ENCODE results near the gene MYO5B.
A peak's percentile ranks its signal among the peaks of the same experiment; 100 is the strongest.

Gene MYO5B

DNA sequence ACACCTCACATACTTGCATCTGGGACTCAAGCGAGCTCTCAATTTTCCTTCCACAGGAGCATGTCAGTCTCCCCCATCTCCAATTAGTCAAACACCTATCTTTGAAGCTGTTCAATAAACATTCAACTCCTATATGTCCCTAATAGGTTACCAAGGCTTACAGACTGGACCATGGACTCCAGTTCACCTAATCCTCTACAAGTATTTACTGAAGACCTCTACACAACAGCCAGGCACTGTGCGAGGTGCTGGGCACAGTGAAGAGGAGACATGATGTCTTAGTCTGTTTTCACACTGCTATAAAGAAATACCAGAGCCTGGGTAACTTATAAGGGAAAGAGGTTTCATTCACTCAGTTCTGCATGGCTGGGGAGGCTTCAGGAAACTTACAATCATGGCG is 129.9 kb downstream of the MYO5B start:
- no peak for DNase-seq

DNA sequence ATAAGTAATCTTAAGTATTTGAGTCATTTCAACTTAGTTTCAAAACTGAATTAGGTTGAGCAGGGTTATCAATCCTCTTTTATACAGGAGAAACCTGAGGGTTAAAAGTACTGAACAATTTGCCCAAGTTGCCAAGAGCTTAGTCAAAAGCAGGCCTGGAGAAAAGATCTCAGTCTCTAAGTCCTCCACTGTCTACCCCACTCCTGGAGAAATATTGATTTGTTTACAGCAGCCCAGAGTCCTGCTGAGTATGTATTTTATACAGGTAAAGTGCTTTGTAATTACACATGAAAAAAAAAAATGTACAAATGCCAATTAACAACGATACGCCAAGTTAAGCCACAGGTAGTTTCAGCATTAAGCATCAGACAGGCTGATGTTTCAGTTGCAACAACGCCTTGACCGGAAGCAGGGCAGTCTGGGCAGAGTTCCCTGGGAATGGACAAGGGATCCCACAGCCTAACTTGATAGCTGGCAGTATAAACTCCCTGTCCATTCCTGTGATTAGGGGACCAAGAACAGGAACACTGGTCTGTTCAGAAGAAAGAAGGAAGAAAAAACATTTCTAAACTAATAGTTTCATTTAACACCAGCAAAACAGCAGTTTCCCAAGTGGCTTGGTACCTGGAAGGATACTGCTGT is 132.9 kb downstream of the MYO5B start:
- no peak for DNase-seq

DNA sequence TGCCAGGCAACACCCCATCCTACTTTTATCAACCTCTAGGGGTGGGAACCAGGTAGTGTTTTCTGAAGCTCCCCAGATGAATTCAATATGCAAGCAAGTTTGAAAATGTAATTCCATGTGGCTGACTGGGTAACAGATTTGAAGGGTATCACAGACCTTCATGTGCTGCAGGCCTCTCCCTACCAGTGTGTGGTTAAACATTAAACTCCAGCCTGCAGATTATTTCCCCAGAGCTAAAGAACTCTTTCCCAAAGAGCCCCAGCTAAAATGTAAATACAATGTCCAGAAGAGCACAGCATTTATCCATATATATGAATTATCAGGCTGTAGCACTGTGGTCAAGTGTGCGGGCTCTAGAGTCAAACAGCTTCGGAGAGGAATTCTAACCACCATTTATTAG is 134.1 kb downstream of the MYO5B start:
- no peak for DNase-seq

DNA sequence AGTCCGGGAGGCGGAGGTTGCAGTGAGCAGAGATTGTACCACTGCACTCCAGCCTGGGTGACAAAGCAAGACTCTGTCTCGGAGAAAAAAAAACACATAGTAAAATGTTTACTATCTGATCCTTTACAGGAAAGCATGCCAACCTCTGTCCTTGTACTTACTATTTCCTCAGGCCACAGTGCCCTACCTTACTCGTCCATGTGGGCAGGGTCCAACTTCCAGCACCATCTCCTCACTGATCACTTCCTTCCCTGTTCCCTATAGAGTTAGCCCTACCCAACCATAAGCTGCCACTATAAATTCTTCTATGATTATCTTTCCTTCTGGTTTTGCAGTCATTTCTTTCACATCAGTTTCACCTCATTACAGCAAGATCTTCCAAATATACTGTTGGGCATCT is 136.2 kb downstream of the MYO5B start:
- DNase-seq: no peak

DNA sequence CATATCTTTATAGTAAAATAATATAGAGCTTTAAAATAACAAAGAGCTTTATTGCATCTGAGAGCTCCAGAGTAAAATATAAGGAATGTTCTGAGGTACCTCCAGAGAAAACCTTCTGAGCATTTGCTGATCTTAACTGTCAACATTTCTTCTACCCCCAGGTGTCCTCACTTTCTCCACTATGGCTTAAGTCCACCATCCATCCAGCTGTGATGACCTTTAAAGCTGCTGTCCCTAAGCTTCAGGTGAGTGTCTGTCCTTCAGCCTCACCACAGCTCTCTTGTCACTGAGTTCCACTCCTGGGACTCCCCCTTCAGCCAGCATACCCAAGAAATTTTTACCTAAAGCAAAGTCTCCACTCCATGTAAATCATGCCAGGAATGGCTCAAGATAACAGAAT is 137.9 kb downstream of the MYO5B start:
- DNase-seq: no peak

DNA sequence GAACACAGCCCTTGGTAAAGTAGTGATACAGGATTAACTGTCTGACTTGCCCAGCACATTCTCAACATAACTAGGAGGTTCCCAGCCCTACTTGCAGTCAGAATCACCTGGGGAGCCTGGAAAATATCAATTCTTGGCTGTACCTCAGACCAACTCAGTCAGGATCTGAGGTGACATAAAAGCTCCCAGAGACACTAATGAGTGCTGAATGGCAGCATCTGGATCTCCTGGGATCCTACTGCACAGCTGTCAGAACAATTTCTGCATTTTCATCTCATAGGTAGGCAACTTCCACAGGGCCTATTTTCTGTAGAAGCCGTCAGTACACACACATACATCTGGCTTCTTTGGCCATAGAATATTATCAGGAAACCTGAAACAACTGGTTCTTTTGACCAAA is 138.8 kb downstream of the MYO5B start:
- no peak for DNase-seq

DNA sequence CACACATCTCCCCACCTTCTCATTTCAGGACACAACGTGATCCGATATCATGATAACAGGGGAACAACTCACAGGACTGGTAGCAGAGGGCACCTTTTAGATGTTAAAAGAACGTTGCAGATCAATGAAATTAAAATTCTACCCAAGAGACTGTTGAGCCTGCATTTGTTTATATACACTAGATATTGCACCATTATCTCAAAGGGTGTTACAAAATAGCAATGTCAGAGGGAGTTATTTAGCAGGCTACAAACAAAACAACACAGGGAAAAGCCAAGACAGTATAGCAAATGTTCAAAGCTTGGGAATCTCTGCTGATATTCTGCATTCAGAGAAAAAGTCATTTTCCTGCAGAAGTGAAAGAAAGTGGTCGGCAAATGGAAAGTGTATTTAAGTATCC is 139.5 kb downstream of the MYO5B start:
- no peak for DNase-seq

DNA sequence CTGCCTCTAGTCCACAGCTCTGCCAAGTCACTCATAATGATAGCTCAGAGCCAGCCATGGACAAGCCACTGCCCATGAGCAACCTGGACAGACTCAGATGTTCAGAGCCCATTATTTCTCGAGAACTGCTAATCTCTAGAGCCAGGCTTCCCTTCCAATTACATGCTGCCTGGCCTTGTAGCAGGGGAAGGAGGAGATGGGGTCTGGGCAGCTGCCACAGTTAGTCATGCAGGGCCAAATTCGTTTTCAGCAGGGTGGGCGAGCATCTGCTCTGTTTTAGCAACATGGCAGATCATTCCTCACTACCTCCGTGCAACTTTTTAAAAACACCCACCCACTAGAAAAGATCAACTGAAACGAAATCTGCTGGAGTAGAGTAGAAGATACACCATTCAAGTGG is 141.8 kb downstream of the MYO5B start:
- DNase-seq: no peak

DNA sequence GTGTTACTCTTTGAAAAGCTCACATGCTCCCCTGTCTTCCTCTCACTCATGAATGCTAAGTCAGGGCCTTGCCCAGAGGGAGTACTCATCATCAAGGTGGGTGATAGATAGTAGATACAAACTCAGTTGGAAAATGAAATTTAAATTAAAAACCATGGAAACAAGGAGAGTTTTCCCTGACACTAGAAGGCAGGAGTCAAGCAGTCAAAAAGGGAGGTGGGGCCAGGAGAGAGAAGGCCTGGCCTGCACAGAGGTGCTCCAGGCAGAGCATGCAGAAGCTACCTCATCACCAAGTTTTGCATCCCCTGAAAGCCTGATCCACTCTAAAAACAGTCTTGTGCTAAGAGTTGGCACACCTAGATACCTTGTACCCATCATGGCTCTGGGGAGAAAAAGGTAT is 143.7 kb downstream of the MYO5B start:
- DNase-seq: no peak

DNA sequence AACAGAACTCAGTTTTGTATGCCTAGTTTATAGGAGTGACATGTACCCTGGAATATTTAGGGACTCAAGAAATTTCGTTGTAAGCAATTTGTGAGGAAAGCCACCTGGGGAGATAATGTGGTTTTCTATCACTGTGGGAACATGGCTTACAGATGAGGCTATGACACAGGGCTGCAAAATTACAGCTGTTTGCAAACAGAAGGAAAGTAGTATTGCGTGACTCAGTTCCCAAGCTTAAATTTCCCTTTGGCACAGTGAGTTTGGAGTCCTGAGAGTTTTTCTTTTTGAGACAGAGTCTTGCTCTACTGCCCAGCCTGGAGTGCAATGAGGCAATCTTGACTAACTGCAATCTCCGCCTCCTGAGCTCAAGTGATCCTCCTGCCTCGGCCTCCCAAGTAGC is 149.8 kb downstream of the MYO5B start:
- DNase-seq: no peak

DNA sequence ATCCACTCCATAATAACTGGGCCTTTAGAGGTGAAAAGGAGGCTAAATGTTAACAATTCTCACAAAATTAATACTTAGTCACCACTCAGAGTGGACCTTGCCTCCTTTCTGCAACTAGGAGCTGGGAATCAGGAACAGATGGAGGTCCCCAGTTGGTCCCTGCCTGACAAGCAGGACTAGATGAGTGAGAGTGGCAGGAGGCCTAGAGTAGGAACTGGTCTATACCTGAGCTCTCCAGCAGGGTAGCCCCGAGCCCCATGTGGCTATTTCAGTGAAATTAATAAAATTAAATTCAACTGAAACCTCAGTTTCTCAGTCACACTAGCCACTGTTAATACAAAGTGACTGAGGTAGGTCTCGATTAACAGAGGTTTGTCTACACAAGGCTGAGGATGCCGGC is 150.5 kb downstream of the MYO5B start:
- no peak for DNase-seq

DNA sequence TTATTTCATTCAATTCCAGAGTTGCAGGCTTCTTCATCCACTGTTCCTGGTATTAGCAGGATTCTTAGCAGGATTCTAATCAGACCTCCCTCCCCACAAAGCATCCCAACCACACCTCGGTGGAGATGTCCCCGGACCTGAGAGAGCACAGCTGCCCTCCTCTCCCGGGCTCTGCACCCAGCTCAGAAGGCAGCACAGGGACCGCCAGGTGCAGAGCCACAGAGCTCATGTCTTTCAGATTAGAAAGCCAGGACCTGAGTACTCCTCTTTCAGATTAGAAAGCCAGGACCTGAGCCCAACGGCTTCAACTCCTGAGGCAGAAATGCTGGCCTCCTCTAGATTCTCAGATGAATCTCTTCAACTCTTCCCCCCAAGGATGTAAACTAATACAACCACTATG is 152.3 kb downstream of the MYO5B start:
- DNase-seq: no peak

DNA sequence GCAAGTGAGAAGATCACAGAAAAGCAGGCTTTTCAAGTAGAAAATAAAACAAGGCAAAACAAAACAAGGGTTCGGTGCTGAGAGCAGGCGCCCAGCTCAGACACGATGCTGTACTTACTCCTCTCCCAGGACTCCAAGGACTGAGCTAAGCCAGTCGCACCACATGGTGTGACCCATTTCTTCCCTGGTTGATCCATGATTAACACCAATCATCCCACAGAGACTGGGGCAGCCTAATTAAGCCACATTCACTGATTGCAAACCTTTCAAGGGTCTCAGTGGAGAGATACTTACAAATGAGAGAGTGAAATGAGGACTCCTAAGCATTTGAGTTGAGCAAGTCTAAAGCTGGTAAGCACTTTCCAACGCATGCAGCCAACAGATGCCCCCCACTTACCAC is 155.2 kb downstream of the MYO5B start:
- DNase-seq: no peak

DNA sequence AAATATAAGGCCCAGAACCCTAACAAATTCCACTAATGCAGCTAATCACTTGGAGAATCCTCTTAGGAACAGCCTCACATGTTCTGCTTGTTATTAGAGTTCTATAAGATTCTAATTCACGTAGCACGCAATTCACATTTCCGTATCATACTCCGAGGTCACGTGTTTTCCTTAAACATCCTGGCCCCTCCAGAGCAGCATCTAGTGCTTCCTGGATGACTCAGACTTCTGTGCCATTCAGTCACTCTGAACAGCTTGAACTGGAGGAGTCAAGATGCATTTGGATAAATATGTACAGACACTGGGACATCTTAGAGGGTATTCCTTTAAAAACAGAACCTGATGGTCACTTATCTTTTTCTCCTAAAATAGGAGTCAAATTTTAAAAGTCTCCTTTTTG is 156.5 kb downstream of the MYO5B start:
- DNase-seq: no peak

DNA sequence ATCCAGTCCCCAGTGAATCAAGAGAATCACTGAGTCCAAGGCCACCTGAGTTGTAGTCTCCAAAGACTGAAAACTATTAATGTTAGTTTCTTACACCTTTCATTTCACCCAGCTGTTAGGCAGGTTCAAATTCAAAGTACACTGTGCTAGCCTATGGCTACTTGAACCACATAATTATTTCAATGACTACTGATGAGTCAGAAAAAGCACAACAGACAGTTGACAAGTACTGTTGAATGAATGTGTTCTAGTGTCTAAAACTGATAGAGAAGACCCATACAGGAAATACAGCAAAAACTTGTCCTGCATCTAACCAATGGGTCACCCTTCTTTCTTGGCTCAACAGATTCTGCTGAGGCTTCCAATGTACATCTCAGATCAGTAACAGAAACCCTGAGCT is 160.9 kb downstream of the MYO5B start:
- DNase-seq: no peak

DNA sequence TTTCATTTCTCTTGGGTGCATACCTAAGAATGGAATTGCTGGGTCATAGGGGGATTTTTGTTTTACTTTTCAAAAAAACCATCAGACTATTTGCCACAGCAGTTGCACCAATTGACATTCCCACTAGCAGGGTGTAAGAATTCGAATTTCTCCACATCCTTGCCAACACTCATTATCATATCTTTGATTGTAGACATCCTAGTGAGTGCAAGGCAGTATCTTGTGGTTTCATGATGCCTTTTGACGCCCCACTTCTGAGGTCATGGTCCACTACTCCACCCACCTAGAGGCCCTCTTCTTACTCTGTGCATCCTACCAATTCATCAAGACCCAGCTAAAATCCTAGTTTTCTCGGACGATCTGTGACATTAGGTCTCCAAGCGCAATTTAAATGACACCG is 161.9 kb downstream of the MYO5B start:
- DNase-seq: no peak

DNA sequence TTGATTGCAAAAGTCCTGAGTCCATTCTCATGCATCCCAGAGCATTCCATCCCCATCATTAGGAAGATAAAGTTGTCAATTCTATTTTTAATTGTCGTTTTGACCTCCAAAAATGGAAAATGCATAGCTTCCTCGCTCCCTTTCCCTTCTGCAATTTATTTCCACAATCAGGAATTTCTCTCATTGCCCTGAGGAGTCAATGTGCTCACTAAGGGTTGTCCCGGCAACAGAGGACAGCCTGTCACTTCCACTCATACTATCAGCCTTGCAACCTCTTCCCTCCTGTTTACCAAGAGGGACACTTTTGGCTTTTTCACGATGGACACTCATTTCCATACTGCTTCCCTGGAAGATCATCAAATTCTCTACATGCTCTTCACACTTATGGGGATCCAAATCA is 164.8 kb downstream of the MYO5B start:
- DNase-seq: no peak

DNA sequence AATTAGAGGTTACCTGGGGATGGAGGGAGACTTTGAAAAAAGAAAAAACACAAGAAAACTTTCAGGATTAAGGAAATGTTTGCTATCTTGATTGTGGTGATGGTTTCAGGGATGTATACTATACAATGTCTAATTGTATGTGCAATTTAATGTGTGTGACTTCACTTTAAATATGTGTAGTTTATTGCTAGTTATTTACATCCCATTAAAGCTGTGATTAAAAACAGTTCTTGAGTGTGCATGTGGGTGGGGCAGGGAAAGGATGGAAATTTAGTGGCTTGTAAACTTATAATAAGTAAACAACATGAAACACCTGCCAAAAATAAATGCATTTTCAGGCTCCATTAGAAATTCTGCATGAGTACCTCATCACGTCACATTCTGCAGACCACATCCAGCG is 167.0 kb downstream of the MYO5B start:
- no peak for DNase-seq

DNA sequence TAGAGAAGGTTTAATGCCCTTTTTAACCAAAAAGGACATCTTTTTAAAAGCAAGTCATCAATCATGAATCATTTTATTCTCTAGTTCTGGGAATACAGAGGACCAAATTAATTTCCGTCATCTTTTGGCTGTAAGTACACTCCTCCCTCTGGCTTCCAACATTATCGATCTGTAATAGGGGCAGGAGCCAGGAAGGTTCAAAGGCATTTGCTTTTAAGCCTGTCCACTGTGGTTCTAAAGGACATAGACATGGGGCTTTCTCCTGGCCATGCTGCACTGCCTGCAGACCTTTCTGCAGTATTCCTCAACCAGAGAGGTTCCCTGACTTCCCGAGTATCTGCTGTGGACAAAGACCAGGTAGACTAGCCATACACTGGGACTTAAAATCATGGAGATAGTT is 170.5 kb downstream of the MYO5B start:
- DNase-seq: no peak

DNA sequence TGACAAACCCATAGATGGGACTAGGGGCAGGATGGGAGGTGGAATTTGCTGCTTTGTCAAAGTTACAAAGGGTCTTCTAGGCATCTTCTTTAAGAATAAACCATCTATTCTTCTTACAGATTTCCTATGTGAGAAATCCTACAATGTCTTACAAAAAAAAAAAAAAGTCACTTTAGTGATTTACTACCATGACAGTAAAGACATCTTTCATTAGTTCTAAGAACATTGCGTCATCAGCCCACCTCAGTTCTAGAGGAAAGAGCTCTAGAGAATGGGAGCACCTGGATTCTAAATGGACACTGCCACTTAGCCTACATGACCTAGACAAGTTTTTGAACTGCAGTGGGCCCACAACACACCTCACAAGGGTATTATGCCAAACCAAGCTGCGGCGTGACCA is 172.0 kb downstream of the MYO5B start:
- DNase-seq: no peak

DNA sequence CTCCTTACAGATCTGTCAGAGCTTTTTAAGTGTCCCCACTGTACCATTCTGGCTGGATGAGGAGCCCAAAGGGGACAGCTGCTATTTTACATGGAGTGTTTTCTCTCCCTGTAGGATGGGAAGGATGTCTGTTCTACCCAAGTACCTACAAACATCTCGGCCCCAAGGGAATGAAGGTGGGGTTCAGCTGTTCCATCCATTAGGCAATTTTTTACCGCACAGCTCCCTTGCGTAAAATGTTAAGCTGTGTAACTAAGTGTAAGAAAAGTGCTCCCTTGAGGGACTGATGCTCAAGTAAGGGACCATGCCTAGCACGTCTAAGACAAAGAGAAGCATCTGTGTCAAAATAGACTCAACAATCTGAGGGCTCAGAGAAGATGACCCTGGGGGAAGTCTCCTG is 180.3 kb downstream of the MYO5B start:
- DNase-seq: no peak

DNA sequence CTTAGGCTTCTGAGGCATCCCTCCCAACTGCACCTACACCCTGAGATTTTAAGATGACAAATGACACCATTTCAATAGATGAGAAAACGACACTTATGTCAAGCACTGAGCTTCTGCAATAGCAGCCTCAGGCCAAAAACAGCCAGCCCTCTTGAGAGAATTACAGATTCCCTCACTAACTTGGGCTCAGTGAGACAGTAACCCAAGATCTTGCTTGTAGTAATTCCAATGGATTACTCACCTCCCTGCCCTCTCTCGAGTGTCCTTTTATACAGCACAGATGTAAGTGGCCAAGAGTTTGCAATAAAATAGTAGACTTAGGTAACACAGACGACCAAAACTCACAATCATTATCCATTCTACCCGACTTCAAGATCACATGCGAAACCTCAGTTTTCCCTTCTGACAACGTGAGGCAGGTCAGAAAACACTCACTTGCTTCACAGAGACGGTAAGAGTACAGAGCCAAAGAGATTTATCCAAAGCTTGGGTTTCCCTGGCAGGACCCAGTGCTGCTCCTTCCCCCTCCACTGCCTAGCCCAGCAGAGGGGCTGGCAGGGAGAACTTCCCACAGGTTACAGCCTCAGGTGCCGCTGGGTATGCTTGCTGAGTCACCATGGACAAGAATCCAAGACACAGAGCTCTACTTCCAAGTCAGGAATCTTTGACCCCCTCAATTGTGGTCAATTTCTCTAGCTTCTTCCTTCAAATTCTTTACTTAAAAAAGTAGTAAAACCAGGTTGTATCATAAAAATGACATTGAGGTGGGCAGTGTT is 181.4 kb downstream of the MYO5B start:
- DNase-seq: no peak

DNA sequence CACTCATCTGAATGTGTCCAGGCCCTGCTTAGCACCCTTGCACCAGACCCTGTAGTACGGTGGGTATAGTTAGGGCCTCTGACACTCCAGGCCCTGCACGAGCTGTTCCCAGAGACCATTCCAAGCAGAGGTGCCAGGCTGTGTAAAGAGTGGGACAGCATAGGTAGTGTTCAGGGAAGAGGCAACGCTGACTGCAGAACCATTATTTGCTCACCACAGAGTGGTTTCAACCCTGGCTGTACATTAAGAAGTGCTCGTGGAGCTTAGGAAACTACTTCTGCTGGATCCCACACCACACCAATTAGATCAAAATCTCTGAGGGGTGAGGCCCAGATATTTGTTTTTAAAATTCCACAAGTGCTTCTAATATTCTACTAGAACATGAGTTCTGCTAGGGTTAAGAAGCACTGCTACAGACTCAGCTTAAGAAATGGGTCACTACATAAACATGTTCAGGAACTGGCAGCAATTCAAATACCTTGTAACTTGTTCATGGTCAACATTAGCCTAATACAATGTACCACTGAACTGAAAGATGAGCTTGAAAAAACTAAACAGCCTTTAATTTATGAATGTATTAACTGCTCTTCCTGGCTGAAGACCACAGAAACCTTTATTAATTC is 183.0 kb downstream of the MYO5B start:
- no peak for DNase-seq

DNA sequence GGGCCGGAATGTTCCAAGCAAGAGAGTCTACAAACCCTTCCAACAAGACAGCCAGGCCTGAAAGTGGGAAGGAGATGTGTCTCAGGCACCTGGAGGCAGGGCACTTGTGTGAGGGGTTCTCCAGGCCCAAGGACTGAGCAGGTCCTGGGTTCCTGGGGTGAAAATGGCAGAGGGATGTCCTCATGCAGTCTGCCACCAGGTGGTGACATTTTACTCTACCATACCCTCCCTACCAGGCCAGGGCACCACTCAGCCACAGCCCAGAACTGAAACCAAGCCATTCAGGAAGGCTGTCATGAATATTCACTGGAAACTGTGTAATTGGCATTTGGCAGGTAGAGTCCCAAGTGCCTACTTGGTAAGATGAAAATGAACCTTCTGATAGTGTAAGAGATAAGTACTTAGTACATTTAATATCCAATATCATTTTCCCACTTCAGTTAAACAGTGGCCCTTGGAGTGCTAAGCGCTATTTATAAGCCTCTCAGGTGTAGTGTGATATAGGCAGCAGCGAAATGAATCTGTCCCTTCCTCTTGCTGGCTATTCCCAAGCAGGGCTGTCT is 185.1 kb downstream of the MYO5B start:
- DNase-seq: peak; percentile 4

Measured in T-helper 9 cell (primary cell).